Measurements from ENCODE around the gene SLC23A3.

The SLC23A3 gene

DNA sequence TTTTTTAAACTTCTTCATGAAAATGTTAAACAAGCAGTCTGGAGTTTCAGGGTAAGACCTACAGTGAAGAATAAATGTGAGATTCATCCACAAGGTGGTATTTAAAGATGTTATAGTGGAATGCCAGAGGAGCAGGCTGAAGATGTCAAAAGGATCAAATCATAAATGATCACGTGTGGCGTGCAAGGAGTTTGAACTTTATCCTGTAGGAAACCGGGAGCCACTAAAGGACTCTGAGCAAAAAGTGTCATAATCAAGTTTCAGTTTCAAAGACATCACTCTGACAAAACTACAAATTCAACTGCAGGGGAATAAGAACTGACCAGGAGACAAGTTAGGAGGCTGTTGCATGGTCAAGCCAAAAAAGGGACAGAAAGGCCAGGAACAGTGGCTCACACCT, 29.1 kb downstream of the SLC23A3 start:
- no peak for DNase-seq (ENCODE audit: low spot score)

DNA sequence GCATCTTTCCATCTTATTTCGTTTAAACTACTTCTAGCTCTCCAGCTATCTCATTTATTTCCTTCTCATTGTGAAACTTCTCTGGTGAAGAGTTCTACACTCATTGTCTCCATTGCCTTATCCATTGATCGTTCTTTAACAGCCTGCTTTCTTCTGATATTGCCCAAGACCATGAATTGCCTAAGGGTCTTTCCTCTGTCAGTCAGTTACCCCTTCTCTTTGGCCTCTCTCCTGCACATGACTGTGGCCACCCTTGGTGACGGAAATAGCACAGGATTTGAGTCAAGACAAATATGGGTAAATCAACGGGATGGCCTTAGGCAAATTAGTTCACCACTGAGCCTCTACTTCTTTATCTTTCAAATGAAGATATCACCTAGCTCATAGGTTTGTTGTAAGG, 35.9 kb downstream of the SLC23A3 start:
- DNase-seq (ENCODE audit: low spot score): no peak

DNA sequence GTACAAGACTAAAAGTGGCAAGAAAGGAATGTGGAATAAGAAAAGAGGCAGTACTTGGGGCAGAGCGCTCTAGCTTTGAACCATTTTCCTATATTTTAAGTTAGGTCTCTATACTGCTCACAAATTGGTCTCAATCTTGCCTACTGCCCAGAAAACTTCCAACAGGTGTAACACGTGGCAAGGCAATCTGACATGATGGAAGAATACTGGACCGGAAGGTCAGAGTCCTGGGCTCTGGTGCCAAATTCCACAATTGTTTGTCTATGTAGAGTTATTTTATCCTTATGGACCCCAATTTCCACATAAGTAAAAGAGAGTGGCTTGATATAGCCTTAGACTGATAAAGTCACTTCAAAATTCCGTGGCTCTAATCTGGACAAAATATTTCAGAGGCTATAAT, 38.1 kb downstream of the SLC23A3 start:
- DNase-seq (ENCODE audit: low spot score): no peak

DNA sequence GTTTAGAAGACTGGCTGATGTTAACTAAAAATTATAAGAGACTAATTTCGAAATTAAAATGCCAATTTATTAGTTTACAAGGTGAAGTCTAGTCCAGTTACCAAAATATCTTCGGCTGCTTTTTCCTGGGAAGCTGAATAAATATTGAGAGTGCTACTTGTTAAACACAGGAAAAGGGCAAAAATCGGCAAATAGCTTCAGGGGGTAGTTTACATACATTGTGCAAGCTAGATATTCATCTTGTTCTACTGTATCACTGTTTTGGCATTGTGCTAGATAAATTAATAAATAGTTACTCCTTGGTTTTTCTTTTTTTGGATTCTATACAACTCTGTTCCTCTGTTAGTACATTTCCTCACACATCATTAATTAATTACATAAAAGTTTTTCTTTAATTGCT, 38.5 kb downstream of the SLC23A3 start:
- no peak for DNase-seq (ENCODE audit: low spot score)

DNA sequence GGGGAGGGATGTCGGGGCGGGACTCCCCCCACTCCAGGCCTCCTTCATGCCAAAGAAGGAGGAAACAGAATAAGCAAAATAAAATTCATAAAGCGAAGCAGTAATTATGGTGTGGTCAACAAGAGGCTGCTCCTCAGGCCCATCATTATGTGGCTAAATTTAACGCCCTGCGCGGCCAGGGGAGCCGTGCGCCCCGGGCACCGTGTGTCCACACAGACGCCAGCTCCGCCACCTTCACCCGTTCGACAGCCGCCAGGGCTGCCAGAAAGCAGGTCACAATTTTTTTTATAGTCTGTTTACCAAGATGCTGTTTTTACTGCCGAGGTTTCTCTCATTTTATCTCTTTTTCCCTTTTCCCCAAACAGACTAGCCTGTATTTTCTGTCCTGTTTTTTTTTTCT, 40.2 kb downstream of the SLC23A3 start:
- no peak for DNase-seq (ENCODE audit: low spot score)

DNA sequence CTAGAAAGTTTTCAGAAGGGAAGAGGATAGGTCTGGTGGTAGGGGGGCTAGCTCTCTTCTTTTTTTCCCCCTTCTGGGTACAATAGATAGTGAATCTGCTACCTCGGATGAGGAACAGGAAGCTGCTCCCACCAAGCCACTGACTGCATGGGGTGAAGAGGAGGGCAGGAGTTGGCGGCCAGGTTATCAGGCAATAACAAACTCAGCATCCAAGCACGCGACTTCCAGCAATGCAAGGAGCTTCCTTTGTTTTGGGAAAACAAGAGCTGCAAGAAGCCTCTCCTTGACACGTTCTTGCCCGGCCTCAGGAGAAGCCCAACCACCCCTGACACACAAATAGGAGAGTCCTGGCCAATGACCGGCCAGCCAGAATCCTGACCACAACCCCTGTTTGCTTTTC, 41.4 kb downstream of the SLC23A3 start:
- no peak for DNase-seq (ENCODE audit: low spot score)

GRCh38 chr2:219127037-219127635, 42.7 kb downstream of the SLC23A3 start:
- DNase-seq (ENCODE audit: low spot score): no peak

GRCh38 chr2:219126555-219126954, 43.3 kb downstream of the SLC23A3 start:
- no peak for DNase-seq (ENCODE audit: low spot score)

- DNase-seq (ENCODE audit: low spot score): no peak
These were observed 44.0 kb downstream of the SLC23A3 start for GRCh38 chr2:219125886-219126270.

DNA sequence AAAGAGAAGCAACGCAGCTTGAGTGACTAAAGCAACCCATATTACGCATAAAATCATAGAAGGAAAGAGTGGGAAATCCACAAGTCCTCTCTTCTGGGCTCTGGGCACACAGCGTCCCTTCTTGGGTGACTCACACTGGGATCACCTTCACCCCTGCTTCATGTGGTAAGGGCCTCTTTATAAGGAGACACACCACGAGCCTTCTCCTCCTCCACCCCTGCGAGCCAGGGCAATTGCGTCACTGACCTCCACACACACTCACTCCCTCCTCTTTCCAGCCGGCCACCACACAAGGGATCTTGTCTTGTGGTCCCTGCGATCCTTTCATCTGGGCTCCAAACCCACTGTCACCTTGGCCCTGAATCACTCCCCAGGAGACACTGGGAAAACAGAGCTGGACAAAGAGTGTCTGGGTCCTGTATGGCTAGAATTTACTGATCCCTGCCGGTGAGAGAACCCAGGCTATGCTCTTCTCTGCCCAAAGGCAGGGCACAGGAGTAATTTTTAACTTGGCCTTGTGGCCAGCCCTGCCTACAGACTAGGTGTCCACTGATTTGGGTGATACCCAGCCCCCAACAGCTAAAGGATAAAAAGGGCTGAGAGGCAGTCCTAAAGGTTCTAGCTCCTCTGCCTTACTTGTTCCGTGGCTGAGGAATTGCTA, 44.5 kb downstream of the SLC23A3 start:
- no peak for DNase-seq (ENCODE audit: low spot score)

GRCh38 chr2:219124381-219125110, 45.3 kb downstream of the SLC23A3 start:
- DNase-seq (ENCODE audit: low spot score): no peak

DNA sequence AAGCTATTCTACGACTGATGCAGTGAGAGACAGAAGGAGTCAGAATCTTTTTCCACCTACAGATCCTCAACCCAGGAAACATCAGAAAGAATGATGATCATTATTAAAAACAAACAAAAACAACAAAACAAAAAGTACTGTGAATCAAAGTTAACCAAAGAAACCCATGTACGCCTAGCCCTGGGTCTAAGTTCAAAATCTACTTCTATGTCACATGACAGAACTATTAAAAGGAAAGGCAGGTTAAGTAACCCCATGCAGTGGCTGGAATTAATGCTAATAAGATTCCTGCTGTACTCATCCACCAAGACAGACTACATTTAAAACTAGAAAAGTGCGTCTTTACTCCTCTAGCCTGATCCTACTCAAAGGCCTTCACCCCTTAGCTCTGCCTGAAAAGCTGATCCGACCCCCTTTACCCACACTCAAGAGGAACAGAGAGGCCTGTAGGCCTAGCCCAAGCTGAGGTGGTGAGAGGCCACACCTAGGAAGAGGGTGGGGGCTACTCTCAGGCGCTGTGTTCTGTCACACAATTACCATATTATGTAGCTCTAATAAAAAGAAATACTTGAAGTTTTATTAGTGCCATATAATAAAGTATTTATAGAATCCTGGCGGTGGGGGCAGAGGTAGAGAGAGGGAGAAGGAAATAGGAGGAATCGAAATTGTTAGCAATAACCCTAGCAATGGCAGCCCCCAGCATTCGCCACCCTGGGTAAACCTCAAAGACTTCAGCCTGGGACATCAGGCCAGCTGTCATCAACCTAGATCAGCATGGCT, 46.3 kb downstream of the SLC23A3 start:
- DNase-seq (ENCODE audit: low spot score): no peak

DNA sequence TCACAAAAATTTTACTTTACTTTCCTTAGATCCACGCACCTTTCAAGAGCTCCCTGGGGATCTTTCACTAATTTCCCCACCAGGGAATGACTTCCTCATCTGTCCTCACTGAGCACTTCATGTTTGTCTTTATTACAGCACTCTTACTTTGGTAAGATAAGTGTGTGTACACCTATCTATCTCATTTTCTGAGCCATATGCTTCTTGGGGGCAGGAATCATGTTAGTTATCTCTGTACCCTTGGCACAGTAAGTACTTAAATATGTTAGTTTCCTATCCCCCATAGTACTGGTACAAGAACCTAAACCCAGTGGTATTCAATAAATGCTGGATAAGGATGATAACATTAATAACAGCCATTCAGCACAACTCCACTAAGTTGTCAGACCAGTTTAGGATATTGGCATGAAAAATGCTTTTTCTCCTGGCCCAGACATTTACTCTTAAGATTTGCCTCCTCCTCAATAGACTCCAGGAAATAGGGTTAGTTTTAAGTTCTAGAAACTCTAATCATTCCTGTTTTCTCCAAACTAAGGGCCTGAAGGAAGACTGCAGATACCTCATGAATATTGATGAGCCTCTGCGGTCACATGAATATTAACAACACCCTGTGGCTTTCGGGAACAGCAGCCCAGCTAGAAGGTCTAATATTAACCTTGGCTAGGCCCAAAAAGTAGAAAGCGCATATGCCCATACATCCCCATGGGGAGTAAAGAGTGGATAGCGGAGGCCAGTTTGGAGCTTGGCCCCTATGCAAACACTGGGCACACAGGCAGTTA, 47.4 kb downstream of the SLC23A3 start:
- DNase-seq (ENCODE audit: low spot score): no peak

- DNase-seq (ENCODE audit: low spot score): no peak
These were observed 49.7 kb downstream of the SLC23A3 start for GRCh38 chr2:219120082-219120481.

DNA sequence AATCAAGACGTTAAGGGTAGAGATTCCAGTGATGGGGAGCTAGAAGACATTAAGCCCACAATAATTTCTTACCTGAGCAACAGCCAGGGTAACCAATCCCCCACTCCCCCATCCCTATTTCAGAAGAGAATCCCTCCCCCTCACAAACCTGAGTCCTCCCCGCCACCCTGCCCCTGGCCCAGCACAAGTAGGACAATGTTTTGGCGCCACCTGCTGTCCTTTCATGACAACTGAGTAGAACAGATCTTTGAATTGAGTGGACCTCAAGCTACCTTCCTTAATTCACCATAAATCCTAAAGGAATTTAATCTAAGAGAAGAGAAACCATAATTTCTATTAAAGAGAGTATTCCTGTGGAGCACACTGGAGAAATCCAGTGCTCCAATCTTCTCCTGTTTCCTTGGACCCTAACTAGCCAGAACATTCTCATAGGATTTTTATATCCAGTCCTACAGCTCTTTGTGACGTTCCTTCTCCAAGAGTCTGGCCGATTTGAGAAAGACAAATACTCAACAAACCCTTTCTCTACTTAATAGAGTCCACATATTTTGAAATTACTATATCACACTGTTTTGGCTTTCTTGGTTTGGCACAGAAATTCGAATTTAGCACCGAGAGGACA, 50.3 kb downstream of the SLC23A3 start:
- DNase-seq (ENCODE audit: low spot score): peak; percentile 51

DNA sequence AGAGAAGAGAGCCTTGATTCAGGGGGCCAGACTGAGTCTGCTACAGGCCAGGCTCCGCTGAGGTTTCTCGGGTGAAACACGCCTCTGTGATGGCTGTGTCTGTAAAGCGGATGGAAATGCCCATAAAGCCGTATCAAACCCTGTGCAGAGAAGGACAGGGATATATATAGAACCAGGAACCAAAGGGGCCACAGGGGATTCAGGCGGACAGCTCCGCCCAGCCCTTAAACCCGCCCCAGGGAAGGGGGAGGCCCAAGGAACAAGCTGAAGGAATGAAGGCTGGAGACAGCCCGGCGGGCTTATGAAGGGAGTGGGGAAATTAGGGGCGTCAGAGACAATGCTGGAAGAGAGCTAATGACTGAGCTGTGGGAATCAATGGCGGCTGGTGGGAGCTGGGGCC, 51.3 kb downstream of the SLC23A3 start:
- no peak for DNase-seq (ENCODE audit: low spot score)

DNA sequence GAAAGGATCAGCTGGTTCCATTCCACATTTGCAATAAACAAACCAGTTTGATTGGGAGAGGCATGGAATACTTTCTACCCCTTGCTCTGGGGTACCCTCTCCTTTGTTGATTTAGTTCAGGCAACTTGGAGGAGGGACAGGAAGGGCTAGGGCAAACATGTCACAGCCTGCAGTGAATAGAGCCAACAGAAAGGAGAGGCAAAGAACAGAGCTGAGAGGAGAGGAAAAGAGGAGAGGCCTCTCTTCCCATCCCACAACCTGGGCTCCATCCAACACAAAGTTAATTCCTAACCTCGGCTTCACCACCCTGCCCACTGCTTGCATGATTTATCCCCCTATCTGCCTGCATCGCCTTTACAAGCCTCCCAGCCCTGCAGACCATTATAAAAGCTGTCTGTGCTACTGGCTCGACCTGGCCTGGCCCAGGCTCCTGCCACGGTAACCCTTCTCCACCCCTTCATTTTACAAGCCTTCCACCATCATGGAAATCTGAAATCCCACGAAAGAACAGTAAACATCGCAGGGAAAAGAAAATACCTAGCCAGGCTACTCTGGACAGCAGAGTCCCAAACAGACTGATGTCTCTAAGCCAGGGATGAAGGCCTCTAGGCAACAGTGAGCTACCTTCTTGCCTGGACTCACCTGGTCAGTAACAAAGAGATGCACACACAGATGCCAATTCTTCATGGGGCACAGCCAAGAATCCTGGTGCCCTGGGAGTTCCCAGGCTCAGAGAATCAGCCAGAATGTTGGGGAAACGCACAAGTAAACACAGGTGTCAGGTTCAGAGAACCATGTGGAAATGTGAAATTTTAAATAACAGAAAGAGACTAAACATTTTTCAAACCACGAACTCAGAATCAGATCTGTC, 52.8 kb downstream of the SLC23A3 start:
- no peak for DNase-seq (ENCODE audit: low spot score)

DNA sequence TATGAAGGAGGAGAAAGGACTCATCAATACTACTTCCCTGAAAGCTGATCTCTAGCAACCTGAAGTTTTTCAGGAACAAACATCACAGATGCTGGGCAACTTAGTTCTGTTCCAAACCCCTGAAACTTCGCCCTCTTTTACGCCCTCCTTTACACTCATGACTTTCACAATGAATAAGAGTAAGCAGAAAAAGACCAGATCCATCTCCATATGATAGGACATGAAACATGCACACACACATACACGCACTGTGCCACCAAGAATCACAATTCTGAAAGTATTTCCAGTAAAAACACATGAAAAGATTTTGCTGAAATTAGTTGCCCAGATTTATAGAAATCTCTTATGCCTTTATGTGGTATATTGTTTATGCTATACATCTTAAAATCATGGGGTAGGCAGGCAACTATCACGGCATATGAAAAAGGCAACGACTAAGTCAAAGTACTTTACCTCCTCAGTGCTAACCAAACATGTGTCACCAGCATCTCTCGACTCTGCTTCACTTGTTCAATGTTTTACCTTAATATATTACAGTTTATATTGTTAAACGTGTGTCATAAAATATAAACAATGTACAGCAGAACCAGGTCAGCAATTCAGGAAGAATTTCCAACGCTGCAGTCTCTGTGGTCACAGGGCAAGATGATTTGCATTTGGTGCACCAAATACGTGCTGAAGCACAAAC, 57.0 kb downstream of the SLC23A3 start:
- no peak for DNase-seq (ENCODE audit: low spot score)

DNA sequence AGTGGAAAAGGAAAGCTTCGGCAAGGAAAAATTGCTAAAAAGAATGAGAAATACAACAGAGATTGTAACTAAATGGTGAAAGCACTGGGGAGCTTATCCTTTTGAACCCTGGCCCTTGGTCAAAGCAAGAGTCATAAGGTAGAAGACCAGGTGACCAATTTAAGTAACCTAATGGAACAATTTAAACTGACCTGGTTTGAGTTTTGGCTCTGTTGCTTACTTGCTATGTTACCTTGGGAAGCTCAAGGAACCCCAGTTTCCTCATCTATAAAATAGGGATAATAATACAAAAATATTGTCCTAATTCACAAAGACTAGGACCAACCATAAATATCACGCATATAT, 57.8 kb downstream of the SLC23A3 start:
- no peak for DNase-seq (ENCODE audit: low spot score)

Measured in pons (tissue), 1 donor.